IMR-90 (cell line): Measurements from ENCODE around the gene PPM1G. TPM values are rescaled to one million over a fixed set of nuclear protein-coding genes. Genes with fewer than 3 reads are reported as not detected.

Experiments used
- ATAC-seq: fragments of 200-7000 bp; cut with Tn5 transposase; 2 replicates; pipeline ENCODE4 v1.9.1; 2020; ENCODE audit warnings: low read depth, mild to moderate bottlenecking, moderate library complexity
- BruUV-seq: library from RNA; stranded (reverse); fragments of 400-500 nt; replicated peaks from 2 replicates; lab custom pipeline; 2021; lab: Mats Ljungman, UMichigan
- CTCF ChIA-PET: fragments of 300-600 bp; formaldehyde crosslinking; extraction: SDS; loops from one replicate; lab custom pipeline; 2021; ENCODE audit warnings: antibody characterized with exemption; lab: Yijun Ruan, JAX
- POLR2A ChIA-PET: fragments of 300-600 bp; sonication (Branson Sonifier 250); formaldehyde crosslinking; loops from one replicate; lab custom pipeline; 2022; ENCODE audit warnings: antibody characterized with exemption; ENCODE audit not compliant: unreplicated experiment; lab: Charles Lee
- DNase-seq: peaks from one replicate; pipeline ENCODE4 v3.0.0; 2013
- H2AFZ ChIP-seq: replicated peaks from 2 replicates; pipeline ENCODE3; 2013; ENCODE audit warnings: low read length, mild to moderate bottlenecking; ENCODE audit not compliant: poor library complexity
- H2AK5ac ChIP-seq: 2 replicates; pipeline ENCODE4 v1.6.1; 2013; ENCODE audit warnings: low read depth, low read length, inconsistent platforms
- H2AK9ac ChIP-seq: replicated peaks from 2 replicates; pipeline ENCODE3; 2013; ENCODE audit warnings: mild to moderate bottlenecking, low read depth, low read length, moderate library complexity; ENCODE audit not compliant: poor library complexity
- H2BK120ac ChIP-seq: 2 replicates; pipeline ENCODE4 v1.6.1; 2013; ENCODE audit warnings: low read depth, low read length, inconsistent platforms
- H2BK15ac ChIP-seq: 3 replicates; pipeline ENCODE4 v1.6.1; 2013; ENCODE audit warnings: low read depth, low read length, inconsistent platforms
- H2BK20ac ChIP-seq: 2 replicates; pipeline ENCODE4 v1.6.1; 2013; ENCODE audit warnings: low read depth, mild to moderate bottlenecking, inconsistent platforms, low read length, moderate library complexity
- H2BK5ac ChIP-seq: 2 replicates; pipeline ENCODE4 v1.6.1; 2013; ENCODE audit warnings: mild to moderate bottlenecking, low read depth, low read length, inconsistent platforms; ENCODE audit not compliant: poor library complexity, severe bottlenecking
- H3K14ac ChIP-seq: replicated peaks from 2 replicates; pipeline ENCODE4 v1.6.1; 2013; ENCODE audit warnings: low read depth, low read length, inconsistent platforms
- H3K18ac ChIP-seq: 2 replicates; pipeline ENCODE4 v1.6.1; 2013; ENCODE audit warnings: low read depth, low read length, control low read depth
- H3K23ac ChIP-seq: 2 replicates; pipeline ENCODE4 v1.6.1; 2013; ENCODE audit warnings: low read depth, low read length, inconsistent platforms
- H3K27ac ChIP-seq: 2 replicates; pipeline ENCODE4 v1.5.1; 2013; ENCODE audit warnings: mild to moderate bottlenecking, control low read depth, low read length; ENCODE audit not compliant: insufficient read depth
- H3K27me3 ChIP-seq: 2 replicates; pipeline ENCODE4 v1.6.1; 2013; ENCODE audit warnings: low read length; ENCODE audit not compliant: control insufficient read depth, insufficient read depth
- H3K36me3 ChIP-seq: 2 replicates; pipeline ENCODE4 v1.6.1; 2013; ENCODE audit warnings: low read length, mixed read lengths; ENCODE audit not compliant: control insufficient read depth, insufficient read depth
- H3K4ac ChIP-seq: 2 replicates; pipeline ENCODE4 v1.6.1; 2013; ENCODE audit warnings: low read depth, low read length, inconsistent platforms
- H3K4me1 ChIP-seq: 2 replicates; pipeline ENCODE4 v1.6.1; 2013; ENCODE audit warnings: low read length, mixed read lengths; ENCODE audit not compliant: control insufficient read depth, insufficient read depth
- H3K4me2 ChIP-seq: 2 replicates; pipeline ENCODE4 v1.6.1; 2013; ENCODE audit warnings: low read depth, mild to moderate bottlenecking, control low read depth, low read length, moderate library complexity
- H3K4me3 ChIP-seq: 2 replicates; pipeline ENCODE4 v1.5.1; 2013; ENCODE audit warnings: low read depth, mild to moderate bottlenecking, control low read depth, low read length, moderate library complexity; ENCODE audit not compliant: insufficient read depth
- H3K56ac ChIP-seq: 2 replicates; pipeline ENCODE4 v1.6.1; 2013; ENCODE audit warnings: low read length, inconsistent platforms; ENCODE audit not compliant: insufficient read depth; ENCODE audit errors: extremely low read depth
- H3K79me1 ChIP-seq, 2 experiments: 2 replicates each; pipeline ENCODE4 v1.6.1; 2013; ENCODE audit warnings: low read length in 2 of 2, inconsistent platforms in 1 of 2, low read depth in 1 of 2
- H3K9ac ChIP-seq: 2 replicates; pipeline ENCODE4 v1.6.1; 2013; ENCODE audit warnings: low read depth, low read length, control low read depth
- H3K9me1 ChIP-seq: 2 replicates; pipeline ENCODE4 v1.6.1; 2013; ENCODE audit warnings: low read length, inconsistent platforms; ENCODE audit not compliant: insufficient read depth
- H3K9me3 ChIP-seq: 2 replicates; pipeline ENCODE4 v1.6.1; 2013; ENCODE audit warnings: low read length; ENCODE audit not compliant: control insufficient read depth, insufficient read depth
- H4K20me1 ChIP-seq: 2 replicates; pipeline ENCODE4 v1.6.1; 2013; ENCODE audit warnings: low read length, inconsistent platforms; ENCODE audit not compliant: insufficient read depth
- H4K5ac ChIP-seq: 2 replicates; pipeline ENCODE4 v1.6.1; 2013; ENCODE audit warnings: mild to moderate bottlenecking, low read depth, low read length, control low read depth
- H4K8ac ChIP-seq, 2 experiments: 2 replicates each; pipeline ENCODE4 v1.6.1; 2013; ENCODE audit warnings: low read depth in 2 of 2, low read length in 2 of 2, control low read depth in 1 of 2, inconsistent platforms in 1 of 2
- H4K91ac ChIP-seq: 2 replicates; pipeline ENCODE4 v1.6.1; 2013; ENCODE audit warnings: low read depth, low read length, inconsistent platforms; ENCODE audit not compliant: insufficient read depth
- BHLHE40 ChIP-seq: fragments of 150-350 bp; IDR thresholded peaks from 2 replicates; pipeline ENCODE4 v1.6.1; 2016; ENCODE audit warnings: mild to moderate bottlenecking, low read depth, low read length
- CHD1 ChIP-seq: IDR thresholded peaks from 2 replicates; pipeline ENCODE4 v1.6.1; 2012; ENCODE audit warnings: low read depth, low read length, improper control_type of control experiment
- MAZ ChIP-seq: IDR thresholded peaks from 2 replicates; pipeline ENCODE4 v1.6.1; 2012; ENCODE audit warnings: low read depth, mild to moderate bottlenecking, low read length, improper control_type of control experiment, moderate library complexity, borderline replicate concordance
- MXI1 ChIP-seq: IDR thresholded peaks from 2 replicates; pipeline ENCODE4 v1.6.1; 2012; ENCODE audit warnings: low read depth, mild to moderate bottlenecking, low read length, moderate library complexity, borderline replicate concordance
- SMC3 ChIP-seq: fragments of 150-350 bp; IDR thresholded peaks from 2 replicates; pipeline ENCODE4 v1.6.1; 2016; ENCODE audit warnings: low read depth, mild to moderate bottlenecking, antibody characterized with exemption, low read length, moderate library complexity
- WGBS, 2 experiments: methylation state at CpG; one replicate each; pipeline versions ENCODE4 v1.1.5 to v1.1.7; 2013; ENCODE audit warnings: missing lambda C conversion rate in 2 of 2; ENCODE audit not compliant: insufficient read length in 1 of 2; ENCODE audit errors: extremely low coverage in 2 of 2; 5-methylcytosine and 5-hydroxymethylcytosine counted together
- dilution Hi-C: fragments of 300-500 bp; cut with HindIII; formaldehyde crosslinking; loops from one replicate; pipeline ENCODE4 v1.14.3; 2018; ENCODE audit warnings: low sequenced_read_pairs; ENCODE audit not compliant: unreplicated experiment
- in situ Hi-C: fragments of 300-500 bp; cut with MboI; formaldehyde crosslinking; loops from 3 replicates; pipeline ENCODE4 v1.14.3; 2019; ENCODE audit warnings: low sequenced_read_pairs, inconsistent platforms, mixed read lengths
- intact Hi-C: fragments of 100-400 bp; cut with micrococcal nuclease; formaldehyde crosslinking; loops from 2 replicates; pipeline ENCODE4 v1.10.0; 2022
- polyA plus RNA-seq, 3 experiments: library from polyadenylated mRNA; depleted of rRNA; stranded (reverse); fragments of >200 nt; gene quantifications; 2 replicates each; pipeline ENCODE4 v1.2.3, GENCODE V29; 2012; ENCODE audit warnings: low replicate concordance in 1 of 3
- total RNA-seq: library from RNA; depleted of rRNA; stranded (reverse); fragments of >200 nt; gene quantifications from 2 replicates; pipeline ENCODE4 v1.2.3, GENCODE V29; 2012
- TF ChIP-seq, protein P1 (sequence below): fragments of 150-350 bp; IDR thresholded peaks from 2 replicates; pipeline ENCODE4 v1.6.1; 2016; ENCODE audit warnings: low read depth, mild to moderate bottlenecking, low read length, moderate library complexity, borderline replicate concordance

PPM1G gene
- total and polyA plus RNA-seq, 2 of the 4 experiments (the other 2 are of a cell fraction), result 57.6 to 95.9 TPM

DNA sequence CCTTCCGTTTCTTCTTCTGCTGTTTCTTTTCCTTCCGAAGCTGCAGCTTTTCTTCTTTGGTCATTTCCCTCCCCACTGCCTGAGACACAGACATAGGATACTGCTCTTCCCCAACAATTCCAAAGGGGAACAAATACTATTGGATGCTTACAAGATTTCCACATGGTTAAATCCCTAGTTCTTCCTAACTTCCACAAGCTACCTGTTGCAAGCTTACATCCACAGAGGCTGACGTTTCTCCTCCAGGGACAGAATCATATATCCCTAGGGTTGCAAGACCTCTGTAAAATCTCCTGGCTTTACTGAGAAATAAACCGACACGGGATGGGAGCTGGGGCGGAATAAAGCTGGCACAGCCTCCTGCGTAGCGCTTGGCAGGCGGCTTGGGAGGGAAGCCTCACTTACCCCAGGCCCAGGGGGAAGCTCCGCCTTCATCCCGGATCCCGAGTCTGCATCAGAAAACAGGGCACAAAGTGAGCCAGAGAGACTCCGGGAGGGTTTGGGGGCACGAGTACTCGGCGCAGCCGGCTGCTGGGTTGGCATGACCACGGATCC, 39.8 kb downstream of the PPM1G start:
- ChIA-PET CTCF (interaction anchor here (0.6 to 1.4 kb wide), 2 partner anchors 15 to 45 kb away, joined by 3 read pairs; no protein-coding TSS in a partner anchor), POLR2A (interaction anchor here (0.7 kb wide), 1 partner anchor 12 kb away, joined by 3 read pairs; no protein-coding TSS in a partner anchor)
- Histone ChIP-seq H2BK20ac (no peak overlapping the region), H2AFZ (peak overlapping the region; percentile 98), H3K9me3 (no peaks in the 10 kb centered on the region), H2BK120ac (no peak overlapping the region), H3K4me1 (peaks cover 8% of the 10 kb centered on the region), H3K56ac (peak overlapping the region; percentile 42), H2AK5ac (0 out of 2 replicates have a peak overlapping the region, but pooled peaks have one; percentile 37), H3K36me3 (peaks cover 38% of the 10 kb centered on the region), H4K91ac (peak overlapping the region; percentile 62; the same call in 1 of the 2 replicates), H2AK9ac (peak overlapping the region; percentile 98), H3K9ac (peak overlapping the region; percentile 72), H3K4me3 (peak overlapping the region; percentile 65), H3K14ac (peak overlapping the region; percentile 94), H3K27ac (peak overlapping the region; percentile 67), H3K9me1 (peaks cover 5% of the 10 kb centered on the region; the same call in 1 of the 2 replicates), H2BK15ac (no peak overlapping the region), H3K4ac (peak overlapping the region; percentile 79), H3K27me3 (no peaks in the 10 kb centered on the region), H3K79me1 (peaks cover 29 to 66% of the 10 kb centered on the region in 2 experiments), H4K5ac (peak overlapping the region; percentile 8; the same call in 1 of the 2 replicates), H3K18ac (no peak overlapping the region), H4K20me1 (peaks cover 15% of the 10 kb centered on the region; the same call in 1 of the 2 replicates), H3K4me2 (peak overlapping the region; percentile 94), H4K8ac (peak overlapping the region in 1 of 2 experiments; percentile 75; a peak in 2 of 4 replicates), H2BK5ac (peak overlapping the region; percentile 63), H3K23ac (peak overlapping the region; percentile 72; the same call in 1 of the 2 replicates)
- 2% methylated on average over 10 of the region's 18 CpGs; no CpG with 5 or more reads in 1 of the 2 experiments for WGBS, 2 experiments
- dilution Hi-C loops (no loop called here), intact Hi-C loops (loop anchor here (1.0 kb wide), 1 partner anchor 48 kb away; no protein-coding TSS in a partner anchor), in situ Hi-C loops (no loop called here)
- no peak for TF ChIP-seq SMC3
- no peak for TF ChIP-seq BHLHE40
- TF ChIP-seq CHD1, result no peak
- no peak; the same call in 1 of the 2 replicates for TF ChIP-seq MXI1
- TF ChIP-seq, protein P1, sequence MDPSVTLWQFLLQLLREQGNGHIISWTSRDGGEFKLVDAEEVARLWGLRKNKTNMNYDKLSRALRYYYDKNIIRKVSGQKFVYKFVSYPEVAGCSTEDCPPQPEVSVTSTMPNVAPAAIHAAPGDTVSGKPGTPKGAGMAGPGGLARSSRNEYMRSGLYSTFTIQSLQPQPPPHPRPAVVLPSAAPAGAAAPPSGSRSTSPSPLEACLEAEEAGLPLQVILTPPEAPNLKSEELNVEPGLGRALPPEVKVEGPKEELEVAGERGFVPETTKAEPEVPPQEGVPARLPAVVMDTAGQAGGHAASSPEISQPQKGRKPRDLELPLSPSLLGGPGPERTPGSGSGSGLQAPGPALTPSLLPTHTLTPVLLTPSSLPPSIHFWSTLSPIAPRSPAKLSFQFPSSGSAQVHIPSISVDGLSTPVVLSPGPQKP, result no peak
- TF ChIP-seq MAZ, result no peak
- ATAC-seq (peak; percentile 45), DNase-seq (peak; percentile 50)
- BruUV-seq, result no TSS peak
